ENCODE results near the gene CHURC1.
A peak's percentile ranks its signal among the peaks of the same experiment; 100 is the strongest.
"Not testable (repeated sequence)": the region's sequence is repeated elsewhere in the genome, so short reads cannot be mapped to it uniquely, and the experiment has no call there.

CHURC1 gene

GRCh38 chr14:64910847-64911495, 3.3 kb upstream of the CHURC1 start:
- DNase-seq (no peak), ATAC-seq (no peak)

DNA sequence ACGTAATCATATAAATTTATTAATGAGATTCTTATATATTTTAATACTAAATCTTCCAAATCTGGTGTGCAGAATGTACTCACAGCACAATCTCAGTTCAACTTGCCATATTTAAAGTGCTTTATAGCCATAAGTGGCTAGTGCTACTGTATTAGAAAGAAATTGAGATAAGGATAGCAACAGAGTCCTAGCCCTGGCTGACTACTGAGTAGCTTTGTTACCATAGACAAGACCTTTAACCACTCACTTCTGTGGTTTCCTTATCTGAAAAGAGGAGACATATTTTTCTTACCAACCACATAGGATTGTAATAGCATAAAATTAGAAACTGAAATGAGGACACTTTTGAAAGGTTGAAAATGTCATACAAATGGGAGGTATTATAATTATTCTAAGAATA, 2.0 kb upstream of the CHURC1 start:
- ATAC-seq (no peak), DNase-seq (no peak)

DNA sequence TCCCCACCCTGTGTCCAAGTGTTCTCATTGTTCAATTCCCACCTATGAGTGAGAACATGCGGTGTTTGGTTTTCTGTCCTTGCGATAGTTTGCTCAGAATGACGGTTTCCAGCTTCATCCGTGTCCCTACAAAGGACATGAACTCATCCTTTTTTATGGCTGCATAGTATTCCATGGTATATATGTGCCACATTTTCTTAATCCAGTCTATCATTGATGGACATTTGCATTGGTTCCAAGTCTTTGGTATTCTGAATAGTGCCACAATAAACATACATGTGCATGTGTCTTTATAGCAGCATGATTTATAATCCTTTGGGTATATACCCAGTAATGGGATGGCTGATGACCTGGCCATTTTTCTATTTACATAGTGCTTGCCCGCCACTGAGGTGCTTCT, 778 bp upstream of the CHURC1 start:
- not testable (repeated sequence) for ATAC-seq, DNase-seq

DNA sequence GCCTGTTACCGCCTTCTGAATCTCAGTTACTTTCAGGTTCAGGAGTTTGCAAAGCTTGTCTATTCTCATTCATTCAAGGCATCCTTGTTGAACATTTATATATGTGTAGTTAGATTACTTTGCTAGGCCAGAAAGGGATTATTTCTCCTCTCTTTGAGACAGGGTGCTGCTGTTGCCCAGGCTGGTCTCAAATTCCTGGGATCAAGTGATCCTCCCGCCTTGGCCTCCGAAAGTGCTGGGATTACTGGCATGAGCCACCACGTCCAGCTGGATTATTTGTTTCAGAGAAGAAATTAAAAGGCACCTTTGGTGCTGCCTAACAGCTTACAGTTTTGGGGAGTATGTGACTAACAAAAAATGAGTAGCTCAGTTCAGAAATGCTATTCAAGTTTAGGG, 772 bp downstream of the CHURC1 start:
- ATAC-seq = no peak
- DNase-seq = no peak

DNA sequence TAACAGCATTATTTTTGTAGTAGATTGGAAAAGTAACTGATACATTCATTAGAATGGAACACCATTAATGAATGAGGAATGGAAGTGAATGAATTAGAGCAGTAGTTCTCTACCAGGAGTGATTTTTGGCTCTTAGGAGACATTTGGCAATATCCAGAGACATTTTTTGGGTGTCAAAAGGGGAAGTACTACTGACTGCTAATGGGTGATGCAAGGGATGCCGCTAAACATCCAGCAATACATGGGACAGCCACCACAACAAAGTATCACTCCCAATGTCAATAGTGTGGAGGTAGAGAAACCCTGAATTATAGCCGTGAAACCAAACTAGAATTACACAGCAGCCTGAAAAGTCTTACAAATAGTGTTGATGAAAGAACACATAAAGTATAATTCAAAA, 1.5 kb downstream of the CHURC1 start:
- ATAC-seq (no peak), DNase-seq (no peak)

- DNase-seq (no peak), ATAC-seq (no peak)
Observed at GRCh38 chr14:64918216-64918615, 4.0 kb downstream of the CHURC1 start.

GRCh38 chr14:64919215-64919614, 5.0 kb downstream of the CHURC1 start:
- ATAC-seq = no peak
- DNase-seq = no peak

- ATAC-seq = no peak
- DNase-seq = no peak
Observed at GRCh38 chr14:64919618-64920017, 5.4 kb downstream of the CHURC1 start.

DNA sequence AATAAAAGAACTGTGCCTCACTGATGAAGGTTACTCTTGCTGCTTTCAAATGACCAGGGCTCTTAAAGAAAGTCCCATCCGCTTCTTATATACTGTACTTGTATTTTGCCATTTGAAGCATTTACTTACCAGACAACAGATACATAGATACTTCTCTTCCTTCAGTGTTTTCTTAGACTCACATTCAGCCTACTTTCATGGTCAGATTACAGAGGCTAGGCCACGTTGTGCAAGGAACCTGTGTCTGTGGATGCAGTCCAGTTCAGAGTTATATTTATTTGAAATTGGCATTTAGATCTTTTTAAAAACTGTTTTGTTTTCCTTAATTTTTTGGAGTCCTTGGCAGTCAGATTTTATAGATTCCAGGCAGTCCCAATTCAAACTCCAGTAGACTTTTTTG, 6.2 kb downstream of the CHURC1 start:
- DNase-seq = no peak
- ATAC-seq = no peak

DNA sequence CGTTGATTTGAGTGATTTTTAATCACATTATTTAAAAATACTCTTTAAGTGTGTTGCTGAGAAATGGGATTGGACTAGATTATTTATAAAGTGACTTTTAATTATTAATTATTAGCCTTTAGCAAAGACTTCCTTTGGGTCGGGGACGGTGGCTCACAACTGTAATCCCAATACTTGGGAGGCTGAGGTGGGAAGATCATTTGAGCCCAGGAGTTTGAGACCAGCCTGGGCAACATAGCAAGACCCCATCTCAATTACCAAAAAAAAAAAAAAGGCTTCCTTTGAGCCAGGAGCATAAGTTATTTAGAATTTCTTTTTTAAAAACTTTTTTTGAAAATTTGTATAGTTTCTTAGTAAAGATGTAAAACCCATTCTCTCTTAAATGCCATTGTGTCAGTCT, 8.8 kb downstream of the CHURC1 start:
- ATAC-seq = no peak
- DNase-seq = no peak

GRCh38 chr14:64926398-64926995, 12.2 kb downstream of the CHURC1 start:
- ATAC-seq (no peak), DNase-seq (no peak)

DNA sequence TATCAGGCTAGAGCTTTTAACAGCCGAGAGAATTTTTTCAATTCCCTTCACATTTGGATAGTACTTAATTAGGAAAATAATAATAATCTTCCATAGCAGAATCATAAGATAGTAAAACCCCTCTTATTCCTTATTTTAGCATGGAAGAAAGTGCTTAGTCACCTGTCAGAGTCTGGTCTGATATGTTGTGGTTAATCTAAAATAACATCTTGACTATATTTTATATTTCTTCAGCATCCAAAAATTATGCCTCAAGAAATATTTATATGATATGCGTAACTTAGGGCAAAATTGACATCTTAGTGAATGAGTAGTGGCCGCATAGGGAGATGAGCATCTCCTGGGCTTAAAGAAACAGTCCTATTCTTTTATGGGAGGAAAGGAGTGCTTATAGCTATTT, 12.8 kb downstream of the CHURC1 start:
- DNase-seq = no peak

GRCh38 chr14:64928239-64929013, 14.2 kb downstream of the CHURC1 start:
- DNase-seq = no peak
- peak; percentile 68 for ATAC-seq

More for the DNA sequence above, 12.8 kb downstream of the CHURC1 start:
- ATAC-seq = no peak

- ATAC-seq = no peak
- DNase-seq = no peak
Observed at GRCh38 chr14:64929014-64929359, 14.7 kb downstream of the CHURC1 start.

GRCh38 chr14:64930085-64930843, 16.0 kb downstream of the CHURC1 start:
- no peak for ATAC-seq
- no peak for DNase-seq

DNA sequence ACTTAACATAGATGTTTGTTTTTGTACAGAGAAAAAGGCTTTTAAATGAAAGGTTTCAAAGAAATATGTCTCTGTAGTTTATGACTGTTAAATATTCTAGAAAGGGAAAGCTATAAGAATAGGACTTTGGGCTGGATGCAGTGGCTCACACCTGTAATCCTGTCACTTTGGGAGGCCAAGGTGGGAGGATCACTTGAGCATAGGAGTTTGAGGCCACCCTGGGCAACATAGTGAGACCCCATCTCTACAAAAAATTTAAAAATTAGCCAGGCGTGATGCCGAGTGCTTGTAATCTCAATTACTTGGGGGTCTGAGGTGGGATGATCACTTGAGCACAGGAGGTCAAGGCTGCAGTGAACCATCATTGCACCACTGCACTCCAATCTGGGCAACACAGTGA, 16.9 kb downstream of the CHURC1 start:
- no peak for ATAC-seq
- no peak for DNase-seq

DNA sequence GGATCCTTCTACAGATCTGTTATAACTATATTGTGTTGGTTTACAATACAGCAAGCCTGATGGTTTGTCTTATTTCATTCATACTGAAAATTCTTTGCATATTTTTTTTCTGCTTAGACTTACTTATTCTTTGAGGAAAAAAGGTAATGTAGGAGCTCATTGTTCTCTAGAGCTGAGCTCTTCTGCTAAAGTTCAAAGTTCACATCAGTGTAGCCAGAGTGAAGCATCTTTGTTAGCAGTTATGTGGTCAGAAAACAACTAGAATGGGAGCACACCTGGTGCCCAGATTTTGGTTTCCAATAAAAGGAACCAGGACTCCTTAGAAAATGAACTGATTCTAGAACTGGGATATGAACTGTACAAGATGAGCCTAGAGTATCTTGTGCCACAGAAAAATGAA, 18.0 kb downstream of the CHURC1 start:
- no peak for ATAC-seq
- no peak for DNase-seq

DNA sequence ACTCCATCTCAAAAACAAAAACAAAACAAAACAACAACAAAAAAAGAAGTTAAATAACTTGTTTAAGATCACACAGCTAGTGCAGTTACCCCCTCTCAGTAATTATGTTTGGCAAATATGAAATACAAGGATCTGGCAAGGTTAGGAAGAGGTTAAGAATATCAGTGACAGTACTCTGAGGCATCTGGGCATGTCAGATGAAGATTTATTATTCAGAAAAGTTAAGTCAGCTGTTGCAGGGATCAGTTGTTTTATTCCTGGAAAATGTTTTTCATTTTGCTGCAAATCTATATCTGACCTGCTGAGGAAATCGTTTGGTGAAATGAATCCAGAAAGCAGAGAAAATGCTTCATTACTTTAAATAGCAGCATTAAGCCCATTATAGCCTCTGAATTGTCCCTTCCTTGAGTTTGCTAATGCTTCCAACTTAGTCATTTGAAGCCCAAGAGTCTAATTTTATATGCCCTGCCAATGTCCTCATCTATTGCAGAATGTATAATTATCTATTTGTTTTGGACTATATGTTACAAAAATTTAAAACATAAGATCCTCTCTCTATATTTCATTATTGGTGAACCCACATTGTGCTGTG, 20.2 kb downstream of the CHURC1 start:
- no peak for ATAC-seq
- no peak for DNase-seq

- no peak for ATAC-seq
- no peak for DNase-seq
Observed at GRCh38 chr14:64935508-64935907, 21.3 kb downstream of the CHURC1 start.

- DNase-seq (no peak), ATAC-seq (no peak)
Observed at GRCh38 chr14:64937171-64937820, 23.0 kb downstream of the CHURC1 start.

DNA sequence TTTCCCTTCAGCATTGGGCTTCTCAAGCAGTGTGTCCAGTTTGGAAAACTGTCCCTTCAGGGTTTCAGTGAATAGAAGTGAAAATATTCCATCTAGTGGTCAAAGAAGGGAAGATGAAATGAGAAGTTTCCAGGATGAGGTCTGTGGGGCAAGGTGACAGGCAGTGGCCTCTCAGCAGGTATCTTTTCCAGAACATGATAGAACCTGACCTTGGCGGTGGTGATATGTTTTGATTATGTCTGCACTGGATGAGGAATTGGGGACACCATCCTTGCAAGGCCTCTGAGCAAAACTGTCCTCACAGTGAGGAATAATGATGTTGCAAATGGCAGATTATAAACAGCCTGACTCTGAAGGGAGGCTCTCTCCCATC, 23.6 kb downstream of the CHURC1 start:
- ATAC-seq = no peak
- DNase-seq = no peak

Measured in stimulated activated naive CD8-positive, alpha-beta T cell treated with anti-CD3 and anti-CD28 coated beads, Interleukin-15, Interleukin-2, amounts not matched to agents 100 U/mL and 50 U/mL, for 24 hours (primary cell).